B cell (primary cell): Measurements from ENCODE around the gene PKMYT1. TPM values are rescaled to one million over a fixed set of nuclear protein-coding genes. Genes with fewer than 3 reads are reported as not detected.

Experiments used
- ATAC-seq: fragments of 200-7000 bp; cut with Tn5 transposase; one replicate; pipeline ENCODE4 v1.10.0; 2021; ENCODE audit warnings: low read depth, mild to moderate bottlenecking, moderate number of reproducible peaks, moderate library complexity
- CTCF ChIA-PET: fragments of 350-600 bp; sonication (Branson Sonifier 250); formaldehyde crosslinking; loops from one replicate; lab custom pipeline; 2021; ENCODE audit warnings: antibody characterized with exemption, inconsistent platforms; lab: Charles Lee
- POLR2A ChIA-PET: fragments of 350-600 bp; sonication (Branson Sonifier 250); formaldehyde crosslinking; loops from one replicate; lab custom pipeline; 2021; ENCODE audit warnings: antibody characterized with exemption; lab: Charles Lee
- DNase-seq: peaks from one replicate; pipeline ENCODE4 v3.0.0; 2013
- H2AFZ ChIP-seq: 2 replicates; pipeline ENCODE4 v1.6.1; 2012; ENCODE audit warnings: mild to moderate bottlenecking, low read depth, low read length; ENCODE audit not compliant: insufficient read depth, poor library complexity, severe bottlenecking
- H3K27ac ChIP-seq, 2 donors: 1 replicate in 1 of 2; 2 replicates in 1 of 2; pipeline ENCODE4 v1.5.1; 2012 to 2013; ENCODE audit warnings: low read length in 2 of 2, mild to moderate bottlenecking in 2 of 2, moderate library complexity in 1 of 2
- H3K27me3 ChIP-seq, 4 experiments: fragments of 200-600 bp in 1 of 4; sonication (generic) in 1 of 4; replicated peaks in 1 of 4; 1 replicate in 2 of 4; 2 replicates in 2 of 4; pipeline versions ENCODE4 v1.6.1 to v1.7.0; 2013 to 2016; ENCODE audit warnings: low read length in 3 of 4, mild to moderate bottlenecking in 2 of 4, mixed read lengths in 1 of 4, moderate library complexity in 1 of 4; ENCODE audit not compliant: insufficient read depth in 4 of 4, control insufficient read depth in 3 of 4; ENCODE audit errors: control extremely low read depth in 1 of 4
- H3K36me3 ChIP-seq, 2 experiments: replicated peaks in 1 of 2; 1 replicate in 1 of 2; 2 replicates in 1 of 2; pipeline versions ENCODE4 v1.6.1 to v1.7.1; 2013; ENCODE audit warnings: low read length in 1 of 2; ENCODE audit not compliant: insufficient read depth in 2 of 2, control insufficient read depth in 1 of 2; ENCODE audit errors: control extremely low read depth in 1 of 2, extremely low read depth in 1 of 2
- H3K4me1 ChIP-seq, 2 donors: fragments of 200-600 bp in 1 of 2; sonication (generic) in 1 of 2; 1 replicate in 1 of 2; 2 replicates in 1 of 2; pipeline versions ENCODE4 v1.5.1 to v1.6.1; 2013 to 2017; ENCODE audit warnings: low read length in 2 of 2; ENCODE audit not compliant: control insufficient read depth in 2 of 2, insufficient read depth in 2 of 2
- H3K4me2 ChIP-seq: replicated peaks from 2 replicates; pipeline ENCODE3; 2012; ENCODE audit warnings: mild to moderate bottlenecking, low read depth, low read length; ENCODE audit not compliant: poor library complexity, severe bottlenecking
- H3K4me3 ChIP-seq, 5 experiments: fragments of 200-600 bp in 1 of 5; sonication (generic) in 1 of 5; 1 replicate in 3 of 5; 2 replicates in 2 of 5; pipeline versions ENCODE4 v1.5.1 to v1.7.0; 2011 to 2016; ENCODE audit warnings: low read length in 4 of 5, mild to moderate bottlenecking in 4 of 5, low read depth in 2 of 5, control low read depth in 1 of 5, moderate library complexity in 1 of 5; ENCODE audit not compliant: insufficient read depth in 1 of 5; ENCODE audit errors: control extremely low read depth in 1 of 5, extremely low read depth in 1 of 5
- H3K79me2 ChIP-seq: fragments of 200-600 bp; sonication (generic); one replicate; pipeline ENCODE4 v1.6.0; 2016; ENCODE audit warnings: low read length; ENCODE audit not compliant: control insufficient read depth, insufficient read depth
- H3K9ac ChIP-seq: fragments of 200-600 bp; sonication (generic); 2 replicates; pipeline ENCODE4 v1.6.1; 2017; ENCODE audit warnings: mild to moderate bottlenecking, low read length, moderate library complexity
- H3K9me3 ChIP-seq, 3 donors: one replicate each; pipeline versions ENCODE4 v1.6.1 to v1.7.1; 2013; ENCODE audit warnings: low read length in 2 of 3; ENCODE audit not compliant: control insufficient read depth in 2 of 3, insufficient read depth in 1 of 3; ENCODE audit errors: control extremely low read depth in 1 of 3
- H4K20me1 ChIP-seq: 2 replicates; pipeline ENCODE4 v1.6.0; 2012; ENCODE audit warnings: mild to moderate bottlenecking, low read length; ENCODE audit not compliant: insufficient read depth, control insufficient read depth, poor library complexity, severe bottlenecking
- H3K27ac Mint-ChIP-seq: one replicate; pipeline ENCODE4 v1.8.0; 2021; ENCODE audit warnings: mixed read lengths
- H3K27me3 Mint-ChIP-seq: one replicate; pipeline ENCODE4 v1.8.0; 2021; ENCODE audit warnings: mixed read lengths
- H3K4me1 Mint-ChIP-seq: one replicate; pipeline ENCODE4 v1.8.0; 2021; ENCODE audit warnings: mixed read lengths
- H3K4me3 Mint-ChIP-seq: one replicate; pipeline ENCODE4 v1.8.0; 2021; ENCODE audit warnings: mixed read lengths
- H3K9me3 Mint-ChIP-seq: one replicate; pipeline ENCODE4 v1.8.0; 2022; ENCODE audit warnings: mixed read lengths; ENCODE audit not compliant: insufficient read depth
- CTCF ChIP-seq: fragments of 200-600 bp; IDR thresholded peaks from one replicate; pipeline ENCODE4 v1.8.0; 2022; ENCODE audit warnings: antibody characterized with exemption, mild to moderate bottlenecking
- EZH2 ChIP-seq: IDR thresholded peaks from 2 replicates; pipeline ENCODE4 v1.6.1; 2012; ENCODE audit warnings: borderline replicate concordance, low read depth, mild to moderate bottlenecking, moderate library complexity, low read length; ENCODE audit not compliant: insufficient read depth, poor library complexity, severe bottlenecking
- WGBS: methylation state at CpG from one replicate; pipeline ENCODE4 v1.1.5; 2013; ENCODE audit warnings: missing lambda C conversion rate; ENCODE audit not compliant: insufficient coverage; 5-methylcytosine and 5-hydroxymethylcytosine counted together
- intact Hi-C: fragments of 100-400 bp; cut with micrococcal nuclease; formaldehyde crosslinking; loops from one replicate; pipeline ENCODE4 v1.10.0; 2022
- polyA minus RNA-seq: library from RNA; depleted of rRNA, polyadenylated mRNA; stranded (reverse); fragments of >200 nt; gene quantifications from 2 replicates; pipeline ENCODE4 v1.2.3, GENCODE V29; 2012
- polyA plus RNA-seq: library from polyadenylated mRNA; depleted of rRNA; stranded (reverse); fragments of >200 nt; gene quantifications from 2 replicates; pipeline ENCODE4 v1.2.3, GENCODE V29; 2012
- total RNA-seq, 2 donors: library from RNA; stranded (reverse); fragments of 120-200 nt in 1 of 2; gene quantifications; 1 replicate in 1 of 2; 2 replicates in 1 of 2; pipeline versions ENCODE4 v1.2.3 to v1.2.4, GENCODE V29; 2013 to 2022

The PKMYT1 gene
- total RNA-seq (0.67 and 1.0 TPM in 2 replicates), polyA plus RNA-seq (1.4 and 2.6 TPM in 2 replicates), polyA minus RNA-seq (2.3 and 3.4 TPM in 2 replicates)
- total RNA-seq (2013), result 0.56 TPM

DNA sequence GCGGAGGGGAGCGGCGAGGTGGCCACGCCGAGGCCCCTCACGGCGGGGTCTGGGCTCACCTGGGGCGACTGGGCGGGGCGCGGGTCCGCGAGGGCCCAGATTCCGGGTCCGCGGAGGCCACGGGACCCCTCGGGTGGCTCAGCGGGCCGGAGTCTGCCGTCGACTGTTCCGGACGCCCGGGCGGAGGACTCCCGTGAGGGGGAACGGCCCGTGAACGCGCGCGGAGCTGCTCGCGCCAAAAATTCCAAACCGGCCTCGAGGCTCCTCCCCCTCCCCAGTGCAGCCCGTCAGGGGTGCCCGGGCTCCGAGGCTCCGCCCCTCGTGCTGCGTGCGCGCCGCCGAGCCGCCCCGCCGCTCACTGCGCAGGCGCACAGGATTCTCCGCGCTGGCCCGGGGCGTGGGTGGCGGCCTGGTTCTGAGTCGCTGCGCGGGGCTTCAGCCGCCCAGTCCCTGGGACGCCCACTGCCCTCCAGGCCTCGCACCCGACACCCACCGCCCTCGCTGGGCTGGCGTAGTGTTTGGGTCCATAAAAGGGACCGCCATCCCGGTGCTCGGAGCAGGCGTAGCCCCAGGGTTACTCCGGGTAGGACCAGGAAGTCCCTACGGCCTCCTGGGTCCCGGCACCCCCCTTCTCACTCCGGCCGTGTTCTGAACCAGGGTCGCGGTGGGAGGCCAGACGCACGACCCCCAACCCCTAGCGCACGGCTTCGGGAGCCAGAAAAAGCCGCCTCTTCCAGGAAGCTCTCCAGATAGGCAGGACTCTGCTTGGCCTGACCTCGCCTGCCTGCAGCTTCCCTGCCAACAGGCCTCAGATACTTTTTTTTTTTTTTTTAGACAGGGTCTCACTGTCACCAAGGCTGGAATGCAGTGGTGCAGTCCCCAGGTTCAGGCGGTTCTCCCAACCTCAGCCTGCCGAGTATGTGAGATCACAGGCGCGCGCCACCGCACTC lies at the start of gene PKMYT1:
TSS of gene PKMYT1 (minus strand) at position 220 of the 950 bp plus-strand sequence. CDS start 789 bp downstream, outside the sequence.
- DNase-seq (peak; percentile 96), ATAC-seq (peak; percentile 93)
- Histone ChIP-seq H3K9me3 (no peaks in the 10 kb centered on the region), H3K4me2 (peak within 1 kb of the TSS; percentile 99), H3K27me3 (peaks cover 0 to 8% (median 1%) of the 10 kb centered on the region in 4 experiments), H3K79me2 (peaks cover 6% of the 10 kb centered on the region), H3K4me1 (peaks cover 18 to 39% of the 10 kb centered on the region in 2 donors), H3K9ac (peak within 1 kb of the TSS; percentile 98), H3K27ac (peak within 1 kb of the TSS; percentile 71 to 83), H3K4me3 (peak within 1 kb of the TSS; percentile 57 to 96 (median 82)), H3K36me3 (no peaks in the 10 kb centered on the region), H4K20me1 (peaks cover 5% of the 10 kb centered on the region), H2AFZ (peak within 1 kb of the TSS; percentile 94)
- Mint-ChIP-seq H3K9me3 (no peaks in the 10 kb centered on the region), H3K27me3 (no peaks in the 10 kb centered on the region), H3K4me1 (peaks cover 21% of the 10 kb centered on the region), H3K4me3 (peak within 1 kb of the TSS; percentile 81), H3K27ac (peak within 1 kb of the TSS; percentile 84)
- CTCF ChIA-PET, result interaction anchor here (0.6 to 1.8 kb wide), 6 partner anchors 22 to 615 kb away, joined by 3 to 8 read pairs (median 4); no protein-coding TSS in a partner anchor
- WGBS, result 3% methylated on average over 84 of the region's 91 CpGs
- POLR2A ChIA-PET, result interaction anchor here (0.5 to 1.5 kb wide), 5 partner anchors 10 to 179 kb away, joined by 3 to 10 read pairs (median 3); no protein-coding TSS in a partner anchor
- intact Hi-C loops, result loop anchor here (1.0 to 5.0 kb wide), 4 partner anchors 11 to 203 kb away; partner anchors contain the start of genes ELOB, FLYWCH2 and PAQR4
- TF ChIP-seq CTCF (no peak), EZH2 (no peak)
